H1 (cell line): ENCODE data around the gene TIGD6. TPM values are rescaled to one million over a fixed set of nuclear protein-coding genes. Genes with fewer than 3 reads are reported as not detected.

Source experiments
- BACH1 ChIP-seq: IDR thresholded peaks from 2 replicates; pipeline ENCODE4 v1.6.1; 2012; ENCODE audit warnings: low read length, improper control_type of control experiment
- RXRA ChIP-seq: IDR thresholded peaks from 2 replicates; pipeline ENCODE4 v1.6.1; 2011; ENCODE audit warnings: low read depth, mild to moderate bottlenecking, low read length, moderate library complexity; ENCODE audit not compliant: insufficient read depth
- SIN3A ChIP-seq, 2 experiments: IDR thresholded peaks in 1 of 2; conservative IDR thresholded peaks in 1 of 2; 2 replicates each; pipeline ENCODE4 v1.6.1; 2011 to 2012; ENCODE audit warnings: low read length in 2 of 2, improper control_type of control experiment in 1 of 2, low read depth in 1 of 2, mild to moderate bottlenecking in 1 of 2
- SP4 ChIP-seq: IDR thresholded peaks from 2 replicates; pipeline ENCODE4 v1.6.1; 2012; ENCODE audit warnings: low read length, inconsistent platforms
- polyA plus RNA-seq, 7 experiments: library from polyadenylated mRNA; depleted of rRNA in 3 of 7; stranded (reverse) in 5 of 7; unstranded in 2 of 7; fragments of >200 nt in 5 of 7; fragments of 200-250 nt in 2 of 7; gene quantifications; 1 replicate in 5 of 7; 2 replicates in 1 of 7; 4 replicates in 1 of 7; pipeline versions ENCODE4 v1.2.1 to v1.2.3, GENCODE V29; 2011 to 2013; ENCODE audit warnings: missing spikeins in 2 of 7, mixed read lengths in 2 of 7
- total RNA-seq: library from RNA; stranded (reverse); fragmentation: NEBNext Ultra II Directional; extraction: Animal tissue kit (Norgen Biotek cat#: 25700); gene quantifications from 2 replicates; pipeline ENCODE4 v1.2.1, GENCODE V29; 2021
- TF ChIP-seq, protein P1 (sequence below): IDR thresholded peaks from 2 replicates; pipeline ENCODE4 v1.6.1; 2012; ENCODE audit warnings: low read length, inconsistent platforms

The TIGD6 gene
- total and polyA plus RNA-seq, 2 of the 8 experiments (the other 6 are each of a cell fraction or from before 2014, with no cell fraction given): 1.3 to 2.4 TPM

DNA sequence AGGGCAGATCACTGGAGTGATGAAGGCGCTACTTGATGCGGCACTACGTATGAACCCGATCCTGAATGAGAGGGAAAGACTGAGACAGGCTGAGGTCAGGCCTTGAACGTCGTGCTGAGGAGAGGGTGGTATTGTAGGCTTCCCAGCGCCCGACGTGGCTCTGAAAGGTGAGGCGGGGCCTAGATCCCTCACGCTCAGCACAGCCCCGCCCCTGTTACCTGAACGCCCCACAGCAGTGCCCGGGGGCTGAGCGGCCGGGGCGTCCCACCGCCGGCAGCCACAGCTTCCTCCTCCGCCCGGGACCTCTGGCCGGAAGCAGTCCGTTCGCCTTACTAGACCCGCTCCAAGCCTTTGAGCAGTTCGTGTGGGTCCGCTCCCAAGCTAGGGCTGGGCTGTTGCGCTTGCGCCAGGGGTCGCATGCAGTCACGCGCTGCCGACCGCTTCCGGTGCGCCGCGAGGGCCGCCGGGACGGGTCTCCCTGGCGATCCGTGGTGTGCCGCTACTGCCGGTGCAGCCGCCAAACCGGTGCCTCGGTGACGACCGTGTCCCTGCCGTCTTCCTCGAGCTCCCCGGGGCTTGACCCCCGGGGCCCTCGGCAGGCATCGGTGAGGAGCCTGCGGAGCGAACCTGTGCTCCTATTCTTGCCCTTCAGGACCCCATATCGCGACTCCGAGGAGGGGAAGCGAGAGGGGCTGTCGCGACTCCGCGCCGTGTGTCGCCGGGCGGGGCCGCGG, at the start of gene TIGD6, which contains the start of gene HMGXB3 (continued):
- TF ChIP-seq, protein P1, sequence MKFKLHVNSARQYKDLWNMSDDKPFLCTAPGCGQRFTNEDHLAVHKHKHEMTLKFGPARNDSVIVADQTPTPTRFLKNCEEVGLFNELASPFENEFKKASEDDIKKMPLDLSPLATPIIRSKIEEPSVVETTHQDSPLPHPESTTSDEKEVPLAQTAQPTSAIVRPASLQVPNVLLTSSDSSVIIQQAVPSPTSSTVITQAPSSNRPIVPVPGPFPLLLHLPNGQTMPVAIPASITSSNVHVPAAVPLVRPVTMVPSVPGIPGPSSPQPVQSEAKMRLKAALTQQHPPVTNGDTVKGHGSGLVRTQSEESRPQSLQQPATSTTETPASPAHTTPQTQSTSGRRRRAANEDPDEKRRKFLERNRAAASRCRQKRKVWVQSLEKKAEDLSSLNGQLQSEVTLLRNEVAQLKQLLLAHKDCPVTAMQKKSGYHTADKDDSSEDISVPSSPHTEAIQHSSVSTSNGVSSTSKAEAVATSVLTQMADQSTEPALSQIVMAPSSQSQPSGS: no peak
- peak; percentile 75 for TF ChIP-seq SP4
- peak; percentile 99 for TF ChIP-seq BACH1
- TF ChIP-seq RXRA: no peak
- TF ChIP-seq SIN3A (conservative IDR thresholded peaks at IDR 0.05 in 1 of 2, IDR thresholded peaks at IDR 0.05 in 1 of 2; ENCODE audit: low read depth in 1 of 2, low read length in 2 of 2): peak in 1 of 2 experiments; percentile 71; a peak in 2 of 4 replicates
- TF ChIP-seq, all 59 proteins: peak for 21
